Measurements from ENCODE around the gene TMEM129.

The TMEM129 gene

GRCh38 chr4:1725521-1725920 is 4.4 kb upstream of the TMEM129 start:
- no peak overlapping the region for H3K4ac ChIP-seq (ENCODE audit: low read depth, low read length)
- H3K27me3 ChIP-seq (ENCODE audit: insufficient read depth, low read length, poor library complexity), result no peaks in the 10 kb centered on the region
- no peak for DNase-seq
- H3K4me3 ChIP-seq (ENCODE audit: low read length), result no peak overlapping the region
- H3K27ac ChIP-seq (ENCODE audit: low read depth, low read length), result no peak overlapping the region
- H3K4me1 ChIP-seq (ENCODE audit: control insufficient read depth, low read depth, low read length), result peaks cover 5% of the 10 kb centered on the region
- H3K79me1 ChIP-seq (ENCODE audit: low read length), result peaks cover 20% of the 10 kb centered on the region
- H3K56ac ChIP-seq (ENCODE audit: low read length), result no peak overlapping the region
- H3K18ac ChIP-seq (ENCODE audit: low read length), result no peak overlapping the region
- no peak overlapping the region for H2BK120ac ChIP-seq (ENCODE audit: low read depth, low read length)
- no peak overlapping the region for H3K23ac ChIP-seq (ENCODE audit: low read length)
- peaks cover 24% of the 10 kb centered on the region for H3K79me2 ChIP-seq (ENCODE audit: control insufficient read depth, insufficient read depth, low read length)
- H4K5ac ChIP-seq (ENCODE audit: low read length), result no peak overlapping the region
- H2BK5ac ChIP-seq (ENCODE audit: low read length), result no peak overlapping the region
- H4K8ac ChIP-seq (ENCODE audit: low read depth, low read length), result no peak overlapping the region
- H2AK5ac ChIP-seq (ENCODE audit: low read length), result no peak overlapping the region
- H3K36me3 ChIP-seq (ENCODE audit: control insufficient read depth, insufficient read depth, low read length), result peaks cover 17% of the 10 kb centered on the region
- H3K9ac ChIP-seq (ENCODE audit: low read length), result no peak overlapping the region
- no CpG with 5 or more reads among the region's 10 CpGs for WGBS (ENCODE audit: extremely low coverage, insufficient coverage, low lambda C conversion rate)
- H3K4me2 ChIP-seq (ENCODE audit: low read length), result no peak overlapping the region
- H2BK15ac ChIP-seq (replicated peaks; ENCODE audit: low read depth), result no peak overlapping the region

- no peak overlapping the region for H3K23ac ChIP-seq (ENCODE audit: low read length)
- H4K8ac ChIP-seq (ENCODE audit: low read depth, low read length), result no peak overlapping the region
- DNase-seq, result no peak
- peaks cover 12% of the 10 kb centered on the region for H3K36me3 ChIP-seq (ENCODE audit: control insufficient read depth, insufficient read depth, low read length)
- WGBS (ENCODE audit: extremely low coverage, insufficient coverage, low lambda C conversion rate), result no CpG with 5 or more reads among the region's 12 CpGs
- no peak overlapping the region for H2BK120ac ChIP-seq (ENCODE audit: low read depth, low read length)
- H3K4me2 ChIP-seq (ENCODE audit: low read length), result peak overlapping the region; percentile 93
- no peak overlapping the region for H2BK15ac ChIP-seq (replicated peaks; ENCODE audit: low read depth)
- no peak overlapping the region for H3K56ac ChIP-seq (ENCODE audit: low read length)
- no peak overlapping the region for H3K27ac ChIP-seq (ENCODE audit: low read depth, low read length)
- peaks cover 18% of the 10 kb centered on the region for H3K79me1 ChIP-seq (ENCODE audit: low read length)
- H2BK5ac ChIP-seq (ENCODE audit: low read length), result no peak overlapping the region
- H3K4ac ChIP-seq (ENCODE audit: low read depth, low read length), result no peak overlapping the region
- H3K18ac ChIP-seq (ENCODE audit: low read length), result no peak overlapping the region
- peak overlapping the region; percentile 91 for H3K9ac ChIP-seq (ENCODE audit: low read length)
- H3K4me1 ChIP-seq (ENCODE audit: control insufficient read depth, low read depth, low read length), result peaks cover 5% of the 10 kb centered on the region
- no peak overlapping the region for H4K5ac ChIP-seq (ENCODE audit: low read length)
- H3K27me3 ChIP-seq (ENCODE audit: insufficient read depth, low read length, poor library complexity), result no peaks in the 10 kb centered on the region
- no peak overlapping the region for H2AK5ac ChIP-seq (ENCODE audit: low read length)
- H3K79me2 ChIP-seq (ENCODE audit: control insufficient read depth, insufficient read depth, low read length), result peaks cover 28% of the 10 kb centered on the region
- no peak overlapping the region for H3K4me3 ChIP-seq (ENCODE audit: low read length)
Observed at GRCh38 chr4:1723131-1723801, 2.1 kb upstream of the TMEM129 start.

GRCh38 chr4:1722551-1723118 is 1.5 kb upstream of the TMEM129 start:
- H2BK120ac ChIP-seq (ENCODE audit: low read depth, low read length), result no peak overlapping the region
- no peaks in the 10 kb centered on the region for H3K27me3 ChIP-seq (ENCODE audit: insufficient read depth, low read length, poor library complexity)
- no peak for DNase-seq
- no CpG with 5 or more reads among the region's 18 CpGs for WGBS (ENCODE audit: extremely low coverage, insufficient coverage, low lambda C conversion rate)
- H3K4ac ChIP-seq (ENCODE audit: low read depth, low read length), result peak overlapping the region; percentile 88
- H3K4me1 ChIP-seq (ENCODE audit: control insufficient read depth, low read depth, low read length), result peaks cover 5% of the 10 kb centered on the region
- peaks cover 10% of the 10 kb centered on the region for H3K36me3 ChIP-seq (ENCODE audit: control insufficient read depth, insufficient read depth, low read length)
- peak overlapping the region; percentile 93 for H3K4me2 ChIP-seq (ENCODE audit: low read length)
- no peak overlapping the region for H3K27ac ChIP-seq (ENCODE audit: low read depth, low read length)
- no peak overlapping the region for H2BK5ac ChIP-seq (ENCODE audit: low read length)
- H4K5ac ChIP-seq (ENCODE audit: low read length), result no peak overlapping the region
- peak overlapping the region; percentile 94 for H3K4me3 ChIP-seq (ENCODE audit: low read length)
- H4K8ac ChIP-seq (ENCODE audit: low read depth, low read length), result no peak overlapping the region
- H2AK5ac ChIP-seq (ENCODE audit: low read length), result no peak overlapping the region
- H3K79me2 ChIP-seq (ENCODE audit: control insufficient read depth, insufficient read depth, low read length), result peaks cover 30% of the 10 kb centered on the region
- peak overlapping the region; percentile 91 for H3K9ac ChIP-seq (ENCODE audit: low read length)
- H3K23ac ChIP-seq (ENCODE audit: low read length), result peak overlapping the region; percentile 15
- peak overlapping the region; percentile 97 for H3K56ac ChIP-seq (ENCODE audit: low read length)
- H3K18ac ChIP-seq (ENCODE audit: low read length), result no peak overlapping the region
- H2BK15ac ChIP-seq (replicated peaks; ENCODE audit: low read depth), result no peak overlapping the region
- peaks cover 21% of the 10 kb centered on the region for H3K79me1 ChIP-seq (ENCODE audit: low read length)

- H3K4me3 ChIP-seq (ENCODE audit: low read length), result peak overlapping the region; percentile 94
- no peak overlapping the region for H2BK15ac ChIP-seq (replicated peaks; ENCODE audit: low read depth)
- no peak overlapping the region for H4K5ac ChIP-seq (ENCODE audit: low read length)
- H2BK5ac ChIP-seq (ENCODE audit: low read length), result no peak overlapping the region
- peak overlapping the region; percentile 38 for H2AK5ac ChIP-seq (ENCODE audit: low read length)
- peak overlapping the region; percentile 9 for H2BK120ac ChIP-seq (ENCODE audit: low read depth, low read length)
- H3K23ac ChIP-seq (ENCODE audit: low read length), result peak overlapping the region; percentile 15
- peak overlapping the region; percentile 93 for H3K4me2 ChIP-seq (ENCODE audit: low read length)
- H3K4me1 ChIP-seq (ENCODE audit: control insufficient read depth, low read depth, low read length), result peaks cover 5% of the 10 kb centered on the region
- H3K27me3 ChIP-seq (ENCODE audit: insufficient read depth, low read length, poor library complexity), result no peaks in the 10 kb centered on the region
- DNase-seq, result no peak
- H3K27ac ChIP-seq (ENCODE audit: low read depth, low read length), result no peak overlapping the region
- peaks cover 20% of the 10 kb centered on the region for H3K79me1 ChIP-seq (ENCODE audit: low read length)
- H4K8ac ChIP-seq (ENCODE audit: low read depth, low read length), result no peak overlapping the region
- peaks cover 30% of the 10 kb centered on the region for H3K79me2 ChIP-seq (ENCODE audit: control insufficient read depth, insufficient read depth, low read length)
- H3K56ac ChIP-seq (ENCODE audit: low read length), result peak overlapping the region; percentile 97
- peak overlapping the region; percentile 73 for H3K18ac ChIP-seq (ENCODE audit: low read length)
- WGBS (ENCODE audit: extremely low coverage, insufficient coverage, low lambda C conversion rate), result no CpG with 5 or more reads among the region's 61 CpGs
- H3K36me3 ChIP-seq (ENCODE audit: control insufficient read depth, insufficient read depth, low read length), result peaks cover 10% of the 10 kb centered on the region
- H3K4ac ChIP-seq (ENCODE audit: low read depth, low read length), result peak overlapping the region; percentile 88
- H3K9ac ChIP-seq (ENCODE audit: low read length), result peak overlapping the region; percentile 91
Observed at GRCh38 chr4:1721666-1722550, 785 bp upstream of the TMEM129 start.

DNA sequence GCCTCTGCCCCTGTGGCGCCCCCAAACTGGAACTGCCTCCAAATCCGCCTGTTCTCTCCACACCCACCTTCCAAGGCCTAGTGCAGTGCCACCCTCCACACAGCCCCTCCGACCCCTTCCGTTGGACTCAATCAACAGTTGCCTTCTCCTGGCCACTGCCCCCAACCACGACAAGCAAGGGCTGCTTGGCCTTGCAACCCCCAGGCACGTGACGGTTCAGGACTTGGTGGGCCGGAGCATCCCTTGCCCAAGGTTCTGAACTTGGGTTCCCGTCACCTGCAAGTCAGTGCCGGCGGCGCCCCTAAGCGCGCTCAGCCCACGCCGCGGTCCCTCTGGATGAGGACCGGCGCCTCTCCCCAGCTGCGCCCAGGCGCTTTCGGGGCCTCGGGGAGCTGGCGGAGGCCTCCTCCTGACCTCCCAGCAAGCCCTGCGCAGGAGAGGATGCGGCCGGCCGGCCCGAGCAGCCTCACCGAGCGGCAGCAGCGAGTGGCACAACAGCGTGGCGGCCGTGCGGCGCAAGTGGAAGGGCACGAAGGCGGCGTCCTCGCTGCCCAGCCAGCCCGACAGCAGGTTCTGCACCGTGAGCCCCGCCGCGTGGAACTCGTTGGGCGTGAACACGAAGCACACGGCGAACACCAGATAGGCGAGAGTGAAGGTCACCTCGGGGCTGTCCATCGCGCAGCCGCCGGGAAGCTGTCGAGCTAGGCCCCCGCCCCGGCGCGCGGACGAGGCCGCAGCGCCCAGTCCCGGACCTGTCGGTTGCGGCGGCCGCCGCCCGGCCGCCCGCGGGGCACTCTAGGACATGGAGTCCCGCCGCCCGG is 750 bp downstream of the TMEM129 start:
- H3K4ac ChIP-seq (ENCODE audit: low read depth, low read length), result no peak overlapping the region
- no CpG with 5 or more reads among the region's 79 CpGs for WGBS (ENCODE audit: extremely low coverage, insufficient coverage, low lambda C conversion rate)
- peaks cover 30% of the 10 kb centered on the region for H3K79me2 ChIP-seq (ENCODE audit: control insufficient read depth, insufficient read depth, low read length)
- peak overlapping the region; percentile 70 for H3K4me2 ChIP-seq (ENCODE audit: low read length)
- H3K56ac ChIP-seq (ENCODE audit: low read length), result peak overlapping the region; percentile 99
- H3K4me1 ChIP-seq (ENCODE audit: control insufficient read depth, low read depth, low read length), result peaks cover 5% of the 10 kb centered on the region
- no peak overlapping the region for H4K8ac ChIP-seq (ENCODE audit: low read depth, low read length)
- peaks cover 9% of the 10 kb centered on the region for H3K36me3 ChIP-seq (ENCODE audit: control insufficient read depth, insufficient read depth, low read length)
- H3K27me3 ChIP-seq (ENCODE audit: insufficient read depth, low read length, poor library complexity), result no peaks in the 10 kb centered on the region
- no peak overlapping the region for H4K5ac ChIP-seq (ENCODE audit: low read length)
- peak overlapping the region; percentile 99 for H3K23ac ChIP-seq (ENCODE audit: low read length)
- no peak overlapping the region for H2BK5ac ChIP-seq (ENCODE audit: low read length)
- H3K27ac ChIP-seq (ENCODE audit: low read depth, low read length), result peak overlapping the region; percentile 79
- peak overlapping the region; percentile 0 for H3K18ac ChIP-seq (ENCODE audit: low read length)
- no peak overlapping the region for H2BK15ac ChIP-seq (replicated peaks; ENCODE audit: low read depth)
- DNase-seq, result peak; percentile 61
- H2BK120ac ChIP-seq (ENCODE audit: low read depth, low read length), result no peak overlapping the region
- H3K4me3 ChIP-seq (ENCODE audit: low read length), result peak overlapping the region; percentile 76
- H3K79me1 ChIP-seq (ENCODE audit: low read length), result peaks cover 20% of the 10 kb centered on the region
- H3K9ac ChIP-seq (ENCODE audit: low read length), result peak overlapping the region; percentile 98
- H2AK5ac ChIP-seq (ENCODE audit: low read length), result no peak overlapping the region

Data from mesendoderm (in vitro differentiated cells).